GM21367 (cell line): ENCODE results near the gene SDR42E2.
A peak's percentile ranks its signal among the peaks of the same experiment; 100 is the strongest.
"Not testable (repeated sequence)": the region's sequence is repeated elsewhere in the genome, so short reads cannot be mapped to it uniquely, and the experiment has no call there.

ENCODE experiments used
- ATAC-seq: cut with Tn5 transposase; IDR thresholded peaks from one replicate; pipeline ENCODE4 v1.9.1; 2021; ENCODE audit not compliant: unreplicated experiment

SDR42E2 gene

GRCh38 chr16:22161401-22161800, 905 bp upstream of the SDR42E2 start:
- ATAC-seq = no peak

GRCh38 chr16:22162656-22163009, 327 bp downstream of the SDR42E2 start:
- ATAC-seq = no peak

- ATAC-seq = no peak
Measured at GRCh38 chr16:22163806-22164205, 1.5 kb downstream of the SDR42E2 start.

GRCh38 chr16:22164482-22164881, 2.2 kb downstream of the SDR42E2 start:
- no peak for ATAC-seq

- no peak for ATAC-seq
Measured at GRCh38 chr16:22165508-22166285, 3.4 kb downstream of the SDR42E2 start.

GRCh38 chr16:22171953-22172352, 9.6 kb downstream of the SDR42E2 start:
- no peak for ATAC-seq

- ATAC-seq = not testable (repeated sequence)
Measured at GRCh38 chr16:22172642-22173041, 10.3 kb downstream of the SDR42E2 start.

- ATAC-seq = no peak
Measured at GRCh38 chr16:22174642-22175041, 12.3 kb downstream of the SDR42E2 start.

GRCh38 chr16:22177968-22178930, 15.9 kb downstream of the SDR42E2 start:
- no peak for ATAC-seq

- no peak for ATAC-seq
Measured at GRCh38 chr16:22181426-22181825, 19.1 kb downstream of the SDR42E2 start.

- ATAC-seq = no peak
Measured at GRCh38 chr16:22181843-22182242, 19.5 kb downstream of the SDR42E2 start.

GRCh38 chr16:22183335-22183734, 21.0 kb downstream of the SDR42E2 start:
- ATAC-seq = no peak

- ATAC-seq = no peak
Measured at GRCh38 chr16:22183901-22184614, 21.8 kb downstream of the SDR42E2 start.

- ATAC-seq = no peak
Measured at GRCh38 chr16:22184615-22184968, 22.3 kb downstream of the SDR42E2 start.

GRCh38 chr16:22186517-22186916, 24.2 kb downstream of the SDR42E2 start:
- ATAC-seq = no peak

- ATAC-seq = no peak
Measured at GRCh38 chr16:22188267-22188594, 25.9 kb downstream of the SDR42E2 start.

- no peak for ATAC-seq
Measured at GRCh38 chr16:22188595-22189442, 26.5 kb downstream of the SDR42E2 start.

- no peak for ATAC-seq
Measured at GRCh38 chr16:22189473-22190080, 27.3 kb downstream of the SDR42E2 start.

- ATAC-seq = peak; percentile 45
Measured at GRCh38 chr16:22190081-22190775, 27.9 kb downstream of the SDR42E2 start.
